GM23338 (cell line): Measurements from ENCODE around the gene PIK3IP1. TPM values are rescaled to one million over a fixed set of nuclear protein-coding genes. Genes with fewer than 3 reads are reported as not detected.

ENCODE experiments used
- ATAC-seq: fragments of 200-7000 bp; cut with Tn5 transposase; 3 replicates; pipeline ENCODE4 v1.9.1; 2020
- DNase-seq: peaks from one replicate; pipeline ENCODE4 v3.0.0-alpha.2; 2015; ENCODE audit warnings: low spot score
- H2AFZ ChIP-seq: fragments of 200-600 bp; sonication (generic); 2 replicates; pipeline ENCODE4 v1.8.0; 2016; ENCODE audit warnings: antibody characterized with exemption, mild to moderate bottlenecking, moderate library complexity
- H3F3A ChIP-seq: fragments of 200-600 bp; sonication (generic); replicated peaks from 2 replicates; pipeline ENCODE4 v1.8.0; 2017; ENCODE audit warnings: antibody characterized with exemption, mixed run types, low read depth
- H3K27ac ChIP-seq: fragments of 200-600 bp; sonication (generic); 2 replicates; pipeline ENCODE4 v1.6.1; 2016; ENCODE audit warnings: low read depth
- H3K27me3 ChIP-seq: fragments of 200-600 bp; sonication (generic); 2 replicates; pipeline ENCODE4 v1.8.0; 2016; ENCODE audit warnings: mild to moderate bottlenecking, mixed run types, moderate library complexity; ENCODE audit not compliant: insufficient read depth
- H3K36me3 ChIP-seq: fragments of 200-600 bp; sonication (generic); 2 replicates; pipeline ENCODE4 v1.8.0; 2016; ENCODE audit warnings: mild to moderate bottlenecking; ENCODE audit not compliant: insufficient read depth
- H3K4me1 ChIP-seq: fragments of 200-600 bp; sonication (generic); 2 replicates; pipeline ENCODE4 v1.8.0; 2016; ENCODE audit warnings: mild to moderate bottlenecking, moderate library complexity; ENCODE audit not compliant: insufficient read depth
- H3K4me2 ChIP-seq: fragments of 200-600 bp; sonication (generic); 2 replicates; pipeline ENCODE4 v1.7.1; 2017; ENCODE audit warnings: mixed run types
- H3K4me3 ChIP-seq: fragments of 200-600 bp; sonication (generic); 2 replicates; pipeline ENCODE4 v1.6.1; 2016; ENCODE audit warnings: mixed run types
- H3K79me2 ChIP-seq: fragments of 200-600 bp; sonication (generic); replicated peaks from 2 replicates; pipeline ENCODE4 v1.8.0; 2017; ENCODE audit warnings: mild to moderate bottlenecking; ENCODE audit not compliant: insufficient read depth
- H3K9me2 ChIP-seq: fragments of 200-600 bp; sonication (generic); 2 replicates; pipeline ENCODE4 v1.8.0; 2017; ENCODE audit not compliant: insufficient read depth
- H4K20me1 ChIP-seq: fragments of 200-600 bp; sonication (generic); replicated peaks from 2 replicates; pipeline ENCODE4 v1.8.0; 2017; ENCODE audit warnings: mild to moderate bottlenecking; ENCODE audit not compliant: insufficient read depth
- H3K27ac Mint-ChIP-seq: 2 replicates; pipeline ENCODE4 v1.8.0; 2020; ENCODE audit warnings: inconsistent platforms, mild to moderate bottlenecking, moderate library complexity, mixed read lengths
- H3K27me3 Mint-ChIP-seq: 3 replicates; pipeline ENCODE4 v1.8.0; 2022; ENCODE audit warnings: low read depth, mild to moderate bottlenecking, moderate library complexity, mixed read lengths, inconsistent platforms; ENCODE audit not compliant: insufficient read depth, poor library complexity
- H3K36me3 Mint-ChIP-seq: 3 replicates; pipeline ENCODE4 v1.8.0; 2021; ENCODE audit warnings: low read depth, mild to moderate bottlenecking, inconsistent platforms, moderate library complexity, mixed read lengths
- H3K4me1 Mint-ChIP-seq: 3 replicates; pipeline ENCODE4 v1.8.0; 2020; ENCODE audit warnings: mild to moderate bottlenecking, inconsistent platforms, mixed read lengths
- H3K4me3 Mint-ChIP-seq: 3 replicates; pipeline ENCODE4 v1.8.0; 2021; ENCODE audit warnings: moderate library complexity, mild to moderate bottlenecking, inconsistent platforms, mixed read lengths
- H3K9me3 Mint-ChIP-seq: 3 replicates; pipeline ENCODE4 v1.8.0; 2020; ENCODE audit warnings: moderate library complexity, mild to moderate bottlenecking, inconsistent platforms, mixed read lengths
- CREB1 ChIP-seq: fragments of 250-450 bp; sonication (Bioruptor Pico); IDR thresholded peaks from 2 replicates; pipeline ENCODE4 v1.5.0; 2020; ENCODE audit warnings: low read depth, mild to moderate bottlenecking, moderate library complexity
- CTCF ChIP-seq, 2 experiments: fragments of 200-600 bp in 1 of 2; sonication (generic) in 1 of 2; conservative IDR thresholded peaks; 2 replicates each; pipeline versions ENCODE4 v1.5.1 to v1.6.1; 2016 to 2017; ENCODE audit warnings: antibody characterized with exemption in 2 of 2, low read depth in 2 of 2, mild to moderate bottlenecking in 2 of 2, moderate library complexity in 1 of 2
- EZH2 ChIP-seq: fragments of 200-600 bp; sonication (generic); IDR thresholded peaks from one replicate; pipeline ENCODE4 v1.8.0; 2017; ENCODE audit warnings: antibody characterized with exemption, mild to moderate bottlenecking, low read depth; ENCODE audit not compliant: unreplicated experiment
- ZNF331 ChIP-seq: fragments of 250-450 bp; sonication (Bioruptor Pico); IDR thresholded peaks from 2 replicates; pipeline ENCODE4 v1.5.0; 2020; ENCODE audit warnings: low read depth, mild to moderate bottlenecking, moderate library complexity
- polyA plus RNA-seq: library from polyadenylated mRNA; unstranded; fragments of >200 nt; fragmentation: Nextera tagmentation; extraction: Ambion mirVana; gene quantifications from 2 replicates; pipeline ENCODE4 v1.2.1, GENCODE V29; 2016
- total RNA-seq: library from RNA; depleted of rRNA; stranded (reverse); fragments of >200 nt; shearing (Covaris generic); gene quantifications from 2 replicates; pipeline ENCODE4 v1.2.3, GENCODE V29; 2014
- TF ChIP-seq, protein P1 (sequence below): fragments of 250-450 bp; sonication (Bioruptor Pico); IDR thresholded peaks from 2 replicates; pipeline ENCODE4 v1.5.0; 2020; ENCODE audit warnings: mild to moderate bottlenecking, moderate library complexity
- TF ChIP-seq, protein P2 (sequence below): IDR thresholded peaks from 2 replicates; pipeline ENCODE4 v1.6.1; 2016; ENCODE audit warnings: antibody characterized with exemption
- TF ChIP-seq, protein P3 (sequence below): IDR thresholded peaks from one replicate; pipeline ENCODE4 v1.6.1; 2018; ENCODE audit warnings: antibody characterized with exemption; ENCODE audit not compliant: unreplicated experiment

Gene PIK3IP1
- total and polyA plus RNA-seq, 2 experiments from 2014 or later, result 1.1 to 2.2 TPM

GRCh38 chr22:31271485-31271884 is 20.8 kb downstream of the PIK3IP1 start (continued):
- TF ChIP-seq, protein P1, sequence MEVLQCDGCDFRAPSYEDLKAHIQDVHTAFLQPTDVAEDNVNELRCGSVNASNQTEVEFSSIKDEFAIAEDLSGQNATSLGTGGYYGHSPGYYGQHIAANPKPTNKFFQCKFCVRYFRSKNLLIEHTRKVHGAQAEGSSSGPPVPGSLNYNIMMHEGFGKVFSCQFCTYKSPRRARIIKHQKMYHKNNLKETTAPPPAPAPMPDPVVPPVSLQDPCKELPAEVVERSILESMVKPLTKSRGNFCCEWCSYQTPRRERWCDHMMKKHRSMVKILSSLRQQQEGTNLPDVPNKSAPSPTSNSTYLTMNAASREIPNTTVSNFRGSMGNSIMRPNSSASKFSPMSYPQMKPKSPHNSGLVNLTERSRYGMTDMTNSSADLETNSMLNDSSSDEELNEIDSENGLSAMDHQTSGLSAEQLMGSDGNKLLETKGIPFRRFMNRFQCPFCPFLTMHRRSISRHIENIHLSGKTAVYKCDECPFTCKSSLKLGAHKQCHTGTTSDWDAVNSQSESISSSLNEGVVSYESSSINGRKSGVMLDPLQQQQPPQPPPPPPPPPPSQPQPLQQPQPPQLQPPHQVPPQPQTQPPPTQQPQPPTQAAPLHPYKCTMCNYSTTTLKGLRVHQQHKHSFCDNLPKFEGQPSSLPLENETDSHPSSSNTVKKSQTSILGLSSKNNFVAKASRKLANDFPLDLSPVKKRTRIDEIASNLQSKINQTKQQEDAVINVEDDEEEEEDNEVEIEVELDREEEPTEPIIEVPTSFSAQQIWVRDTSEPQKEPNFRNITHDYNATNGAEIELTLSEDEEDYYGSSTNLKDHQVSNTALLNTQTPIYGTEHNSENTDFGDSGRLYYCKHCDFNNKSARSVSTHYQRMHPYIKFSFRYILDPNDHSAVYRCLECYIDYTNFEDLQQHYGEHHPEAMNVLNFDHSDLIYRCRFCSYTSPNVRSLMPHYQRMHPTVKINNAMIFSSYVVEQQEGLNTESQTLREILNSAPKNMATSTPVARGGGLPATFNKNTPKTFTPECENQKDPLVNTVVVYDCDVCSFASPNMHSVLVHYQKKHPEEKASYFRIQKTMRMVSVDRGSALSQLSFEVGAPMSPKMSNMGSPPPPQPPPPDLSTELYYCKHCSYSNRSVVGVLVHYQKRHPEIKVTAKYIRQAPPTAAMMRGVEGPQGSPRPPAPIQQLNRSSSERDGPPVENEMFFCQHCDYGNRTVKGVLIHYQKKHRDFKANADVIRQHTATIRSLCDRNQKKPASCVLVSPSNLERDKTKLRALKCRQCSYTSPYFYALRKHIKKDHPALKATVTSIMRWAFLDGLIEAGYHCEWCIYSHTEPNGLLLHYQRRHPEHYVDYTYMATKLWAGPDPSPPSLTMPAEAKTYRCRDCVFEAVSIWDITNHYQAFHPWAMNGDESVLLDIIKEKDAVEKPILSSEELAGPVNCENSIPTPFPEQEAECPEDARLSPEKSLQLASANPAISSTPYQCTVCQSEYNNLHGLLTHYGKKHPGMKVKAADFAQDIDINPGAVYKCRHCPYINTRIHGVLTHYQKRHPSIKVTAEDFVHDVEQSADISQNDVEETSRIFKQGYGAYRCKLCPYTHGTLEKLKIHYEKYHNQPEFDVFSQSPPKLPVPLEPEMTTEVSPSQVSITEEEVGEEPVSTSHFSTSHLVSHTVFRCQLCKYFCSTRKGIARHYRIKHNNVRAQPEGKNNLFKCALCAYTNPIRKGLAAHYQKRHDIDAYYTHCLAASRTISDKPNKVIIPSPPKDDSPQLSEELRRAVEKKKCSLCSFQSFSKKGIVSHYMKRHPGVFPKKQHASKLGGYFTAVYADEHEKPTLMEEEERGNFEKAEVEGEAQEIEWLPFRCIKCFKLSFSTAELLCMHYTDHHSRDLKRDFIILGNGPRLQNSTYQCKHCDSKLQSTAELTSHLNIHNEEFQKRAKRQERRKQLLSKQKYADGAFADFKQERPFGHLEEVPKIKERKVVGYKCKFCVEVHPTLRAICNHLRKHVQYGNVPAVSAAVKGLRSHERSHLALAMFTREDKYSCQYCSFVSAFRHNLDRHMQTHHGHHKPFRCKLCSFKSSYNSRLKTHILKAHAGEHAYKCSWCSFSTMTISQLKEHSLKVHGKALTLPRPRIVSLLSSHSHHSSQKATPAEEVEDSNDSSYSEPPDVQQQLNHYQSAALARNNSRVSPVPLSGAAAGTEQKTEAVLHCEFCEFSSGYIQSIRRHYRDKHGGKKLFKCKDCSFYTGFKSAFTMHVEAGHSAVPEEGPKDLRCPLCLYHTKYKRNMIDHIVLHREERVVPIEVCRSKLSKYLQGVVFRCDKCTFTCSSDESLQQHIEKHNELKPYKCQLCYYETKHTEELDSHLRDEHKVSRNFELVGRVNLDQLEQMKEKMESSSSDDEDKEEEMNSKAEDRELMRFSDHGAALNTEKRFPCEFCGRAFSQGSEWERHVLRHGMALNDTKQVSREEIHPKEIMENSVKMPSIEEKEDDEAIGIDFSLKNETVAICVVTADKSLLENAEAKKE (CRISPR knock-in tag), result no peak
- TF ChIP-seq EZH2 (no peak), CTCF (conservative IDR thresholded peaks at IDR 0.05; ENCODE audit: low read depth in 2 of 2) (no peak), ZNF331 (no peak)
- TF ChIP-seq, protein P2, sequence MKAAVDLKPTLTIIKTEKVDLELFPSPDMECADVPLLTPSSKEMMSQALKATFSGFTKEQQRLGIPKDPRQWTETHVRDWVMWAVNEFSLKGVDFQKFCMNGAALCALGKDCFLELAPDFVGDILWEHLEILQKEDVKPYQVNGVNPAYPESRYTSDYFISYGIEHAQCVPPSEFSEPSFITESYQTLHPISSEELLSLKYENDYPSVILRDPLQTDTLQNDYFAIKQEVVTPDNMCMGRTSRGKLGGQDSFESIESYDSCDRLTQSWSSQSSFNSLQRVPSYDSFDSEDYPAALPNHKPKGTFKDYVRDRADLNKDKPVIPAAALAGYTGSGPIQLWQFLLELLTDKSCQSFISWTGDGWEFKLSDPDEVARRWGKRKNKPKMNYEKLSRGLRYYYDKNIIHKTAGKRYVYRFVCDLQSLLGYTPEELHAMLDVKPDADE, result no peak

- Mint-ChIP-seq H3K9me3 (no peaks in the 10 kb centered on the region), H3K27me3 (no peaks in the 10 kb centered on the region), H3K4me1 (peaks cover 17% of the 10 kb centered on the region), H3K4me3 (no peak overlapping the region), H3K36me3 (peaks cover 75% of the 10 kb centered on the region), H3K27ac (no peak overlapping the region)
- no peak overlapping the region for H3K4me3 ChIP-seq
- 0 out of 2 replicates have a peak overlapping the region, but pooled peaks have one; percentile 9 for H3K27ac ChIP-seq
- no peak overlapping the region for H3K4me2 ChIP-seq
- H3F3A ChIP-seq, result 0 out of 2 replicates have a peak, but pooled peaks cover 3% of the 10 kb centered on the region
- H2AFZ ChIP-seq, result no peak overlapping the region
- H3K27me3 ChIP-seq, result no peaks in the 10 kb centered on the region
- no peak for ATAC-seq
- H4K20me1 ChIP-seq, result no peaks in the 10 kb centered on the region
- no peaks in the 10 kb centered on the region for H3K79me2 ChIP-seq
- no peak for DNase-seq
- H3K9me2 ChIP-seq, result no peaks in the 10 kb centered on the region
- H3K4me1 ChIP-seq, result peaks cover 6% of the 10 kb centered on the region; the same call in 1 of the 2 replicates
- H3K36me3 ChIP-seq, result peaks cover 19% of the 10 kb centered on the region
- TF ChIP-seq, protein P3, sequence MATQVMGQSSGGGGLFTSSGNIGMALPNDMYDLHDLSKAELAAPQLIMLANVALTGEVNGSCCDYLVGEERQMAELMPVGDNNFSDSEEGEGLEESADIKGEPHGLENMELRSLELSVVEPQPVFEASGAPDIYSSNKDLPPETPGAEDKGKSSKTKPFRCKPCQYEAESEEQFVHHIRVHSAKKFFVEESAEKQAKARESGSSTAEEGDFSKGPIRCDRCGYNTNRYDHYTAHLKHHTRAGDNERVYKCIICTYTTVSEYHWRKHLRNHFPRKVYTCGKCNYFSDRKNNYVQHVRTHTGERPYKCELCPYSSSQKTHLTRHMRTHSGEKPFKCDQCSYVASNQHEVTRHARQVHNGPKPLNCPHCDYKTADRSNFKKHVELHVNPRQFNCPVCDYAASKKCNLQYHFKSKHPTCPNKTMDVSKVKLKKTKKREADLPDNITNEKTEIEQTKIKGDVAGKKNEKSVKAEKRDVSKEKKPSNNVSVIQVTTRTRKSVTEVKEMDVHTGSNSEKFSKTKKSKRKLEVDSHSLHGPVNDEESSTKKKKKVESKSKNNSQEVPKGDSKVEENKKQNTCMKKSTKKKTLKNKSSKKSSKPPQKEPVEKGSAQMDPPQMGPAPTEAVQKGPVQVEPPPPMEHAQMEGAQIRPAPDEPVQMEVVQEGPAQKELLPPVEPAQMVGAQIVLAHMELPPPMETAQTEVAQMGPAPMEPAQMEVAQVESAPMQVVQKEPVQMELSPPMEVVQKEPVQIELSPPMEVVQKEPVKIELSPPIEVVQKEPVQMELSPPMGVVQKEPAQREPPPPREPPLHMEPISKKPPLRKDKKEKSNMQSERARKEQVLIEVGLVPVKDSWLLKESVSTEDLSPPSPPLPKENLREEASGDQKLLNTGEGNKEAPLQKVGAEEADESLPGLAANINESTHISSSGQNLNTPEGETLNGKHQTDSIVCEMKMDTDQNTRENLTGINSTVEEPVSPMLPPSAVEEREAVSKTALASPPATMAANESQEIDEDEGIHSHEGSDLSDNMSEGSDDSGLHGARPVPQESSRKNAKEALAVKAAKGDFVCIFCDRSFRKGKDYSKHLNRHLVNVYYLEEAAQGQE, result no peak
- no peak for TF ChIP-seq CREB1 (CRISPR knock-in tag)
Measured at GRCh38 chr22:31271026-31271425, 21.3 kb downstream of the PIK3IP1 start.
